ENCODE data around the gene NCKAP5.

DNA sequence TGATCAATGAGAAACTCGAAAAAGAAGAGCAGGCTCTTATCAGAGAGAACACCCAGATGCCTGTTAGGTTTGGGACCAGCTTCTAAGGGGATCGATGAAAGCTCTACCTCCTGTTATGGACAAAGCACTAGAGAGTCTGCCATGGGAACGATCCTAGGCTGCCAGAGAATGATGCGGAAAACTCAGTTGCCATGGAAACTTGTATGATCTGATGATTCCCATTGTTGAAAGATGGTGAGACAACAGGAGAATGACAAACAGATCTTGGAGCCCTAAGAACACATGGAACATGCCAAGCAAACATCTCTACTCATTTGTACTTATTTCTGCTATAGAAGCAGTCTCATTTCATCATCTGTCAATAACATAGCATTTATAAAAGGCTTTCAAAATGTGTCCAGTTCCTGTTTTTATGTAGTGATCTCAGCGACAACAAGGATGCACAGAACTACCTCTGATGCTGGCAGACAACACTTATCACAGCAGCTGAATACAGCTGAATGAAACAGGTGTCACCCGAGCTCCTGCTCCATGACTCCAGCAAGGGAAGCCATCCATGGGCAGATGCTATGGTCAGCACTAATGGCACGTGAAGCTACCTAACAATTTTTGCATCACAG is 59.6 kb downstream of the NCKAP5 start:
- TF ChIP-seq, protein P1, sequence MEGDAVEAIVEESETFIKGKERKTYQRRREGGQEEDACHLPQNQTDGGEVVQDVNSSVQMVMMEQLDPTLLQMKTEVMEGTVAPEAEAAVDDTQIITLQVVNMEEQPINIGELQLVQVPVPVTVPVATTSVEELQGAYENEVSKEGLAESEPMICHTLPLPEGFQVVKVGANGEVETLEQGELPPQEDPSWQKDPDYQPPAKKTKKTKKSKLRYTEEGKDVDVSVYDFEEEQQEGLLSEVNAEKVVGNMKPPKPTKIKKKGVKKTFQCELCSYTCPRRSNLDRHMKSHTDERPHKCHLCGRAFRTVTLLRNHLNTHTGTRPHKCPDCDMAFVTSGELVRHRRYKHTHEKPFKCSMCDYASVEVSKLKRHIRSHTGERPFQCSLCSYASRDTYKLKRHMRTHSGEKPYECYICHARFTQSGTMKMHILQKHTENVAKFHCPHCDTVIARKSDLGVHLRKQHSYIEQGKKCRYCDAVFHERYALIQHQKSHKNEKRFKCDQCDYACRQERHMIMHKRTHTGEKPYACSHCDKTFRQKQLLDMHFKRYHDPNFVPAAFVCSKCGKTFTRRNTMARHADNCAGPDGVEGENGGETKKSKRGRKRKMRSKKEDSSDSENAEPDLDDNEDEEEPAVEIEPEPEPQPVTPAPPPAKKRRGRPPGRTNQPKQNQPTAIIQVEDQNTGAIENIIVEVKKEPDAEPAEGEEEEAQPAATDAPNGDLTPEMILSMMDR (IDR thresholded peaks at IDR 0.05): no peak
- no peak for TF ChIP-seq EZH2 (IDR thresholded peaks at IDR 0.05; ENCODE audit: borderline replicate concordance, insufficient read depth, low read depth, low read length, poor library complexity, severe bottlenecking)
